GM12878 (cell line): ENCODE measurements around the gene ING3. TPM values are rescaled to one million over a fixed set of nuclear protein-coding genes. Genes with fewer than 3 reads are reported as not detected.

Experiments used
- BHLHE40 ChIP-seq, 2 experiments: fragments of 450-650 bp in 1 of 2; IDR thresholded peaks; 2 replicates each; pipeline ENCODE4 v1.6.1; 2011 to 2017; ENCODE audit warnings: low read depth in 2 of 2, borderline replicate concordance in 1 of 2, improper control_type of control experiment in 1 of 2, low read length in 1 of 2, mild to moderate bottlenecking in 1 of 2
- CREB1 ChIP-seq: IDR thresholded peaks from 2 replicates; pipeline ENCODE4 v1.6.1; 2012; ENCODE audit warnings: low read depth, mild to moderate bottlenecking, inconsistent platforms
- E2F8 ChIP-seq: fragments of 450-650 bp; IDR thresholded peaks from 2 replicates; pipeline ENCODE4 v1.6.1; 2018; ENCODE audit warnings: mild to moderate bottlenecking, low read depth, moderate library complexity; ENCODE audit not compliant: partially characterized antibody
- EP300 ChIP-seq, 2 experiments: fragments of 150-350 bp in 1 of 2; IDR thresholded peaks; 2 replicates each; pipeline ENCODE4 v1.6.1; 2011 to 2012; ENCODE audit warnings: low read depth in 2 of 2, low read length in 2 of 2, borderline replicate concordance in 1 of 2, improper control_type of control experiment in 1 of 2, inconsistent platforms in 1 of 2; ENCODE audit not compliant: control insufficient read depth in 1 of 2
- HDAC2 ChIP-seq: fragments of 200-600 bp; sonication (generic); IDR thresholded peaks from 2 replicates; pipeline ENCODE4 v1.6.1; 2017
- KLF5 ChIP-seq: fragments of 450-650 bp; IDR thresholded peaks from 2 replicates; pipeline ENCODE4 v1.6.1; 2014; ENCODE audit warnings: mild to moderate bottlenecking; ENCODE audit not compliant: partially characterized antibody
- LARP7 ChIP-seq: fragments of 450-650 bp; IDR thresholded peaks from 2 replicates; pipeline ENCODE4 v1.6.1; 2017; ENCODE audit warnings: mild to moderate bottlenecking
- NKRF ChIP-seq: fragments of 450-650 bp; conservative IDR thresholded peaks from 2 replicates; pipeline ENCODE4 v1.6.1; 2017; ENCODE audit warnings: mild to moderate bottlenecking, moderate library complexity
- PAX5 ChIP-seq: IDR thresholded peaks from 2 replicates; pipeline ENCODE4 v1.6.1; 2011; ENCODE audit warnings: low read depth, low read length, borderline replicate concordance
- POLR2A ChIP-seq: IDR thresholded peaks from 2 replicates; pipeline ENCODE4 v1.6.1; 2011; ENCODE audit warnings: low read depth, mild to moderate bottlenecking, low read length
- POLR2AphosphoS5 ChIP-seq: IDR thresholded peaks from 2 replicates; pipeline ENCODE4 v1.6.1; 2011; ENCODE audit warnings: mild to moderate bottlenecking, low read length, inconsistent platforms
- RAD51 ChIP-seq: fragments of 450-650 bp; IDR thresholded peaks from 2 replicates; pipeline ENCODE4 v1.6.1; 2016; ENCODE audit warnings: moderate library complexity, mild to moderate bottlenecking, inconsistent platforms
- RB1 ChIP-seq: fragments of 450-650 bp; formaldehyde crosslinking; IDR thresholded peaks from 2 replicates; pipeline ENCODE4 v1.6.1; 2017; ENCODE audit warnings: mild to moderate bottlenecking, borderline replicate concordance
- SIX5 ChIP-seq: IDR thresholded peaks from 2 replicates; pipeline ENCODE4 v1.6.1; 2011; ENCODE audit warnings: mild to moderate bottlenecking, low read depth, low read length, moderate library complexity; ENCODE audit not compliant: severe bottlenecking
- SMAD5 ChIP-seq: IDR thresholded peaks from 2 replicates; pipeline ENCODE4 v1.6.1; 2016; ENCODE audit warnings: antibody characterized with exemption, low read depth
- SREBF1 ChIP-seq: IDR thresholded peaks from 2 replicates; pipeline ENCODE4 v1.6.1; 2012; ENCODE audit warnings: mild to moderate bottlenecking, low read length
- SUPT20H ChIP-seq: IDR thresholded peaks from 2 replicates; pipeline ENCODE4 v1.6.1; 2011; ENCODE audit warnings: low read depth, mild to moderate bottlenecking, low read length, moderate library complexity, borderline replicate concordance; ENCODE audit not compliant: control insufficient read depth
- TARDBP ChIP-seq: IDR thresholded peaks from 2 replicates; pipeline ENCODE4 v1.6.1; 2016; ENCODE audit warnings: borderline replicate concordance
- WRNIP1 ChIP-seq: IDR thresholded peaks from 2 replicates; pipeline ENCODE4 v1.6.1; 2011; ENCODE audit warnings: low read depth, low read length, improper control_type of control experiment, borderline replicate concordance
- ZBTB40 ChIP-seq: fragments of 450-650 bp; IDR thresholded peaks from 2 replicates; pipeline ENCODE4 v1.6.1; 2016; ENCODE audit warnings: mild to moderate bottlenecking, moderate library complexity, borderline replicate concordance
- ZNF384 ChIP-seq: IDR thresholded peaks from 2 replicates; pipeline ENCODE4 v1.6.1; 2012; ENCODE audit warnings: low read depth, mild to moderate bottlenecking, low read length, improper control_type of control experiment, borderline replicate concordance
- polyA plus RNA-seq, 11 experiments: library from polyadenylated mRNA; depleted of rRNA in 4 of 11; unstranded in 6 of 11; stranded (reverse) in 5 of 11; fragments of >200 nt; fragmentation: Nextera tagmentation in 4 of 11; fragmentation: Illumina TruSeq in 1 of 11; extraction: Ambion mirVana in 4 of 11; extraction: Trizol in 1 of 11; gene quantifications; 1 replicate in 1 of 11; 2 replicates in 10 of 11; pipeline versions ENCODE4 v1.2.1 to v1.2.3, GENCODE V29; 2011 to 2016; ENCODE audit warnings: inconsistent platforms in 2 of 11, missing spikeins in 2 of 11, low read depth in 1 of 11
- total RNA-seq, 4 experiments: library from RNA; depleted of rRNA in 3 of 4; stranded (reverse); fragments of >200 nt in 3 of 4; fragmentation: Illumina TruSeq in 1 of 4; extraction: Trizol in 1 of 4; gene quantifications; 2 replicates each; pipeline versions ENCODE4 v1.2.1 to v1.2.3, GENCODE V29; 2013 to 2021

The ING3 gene
- total and polyA plus RNA-seq, 10 of the 15 experiments (the other 5 are each of a cell fraction or from before 2014, with no cell fraction given): 12.1 to 60.8 (median 28.8) TPM

- no peak for TF ChIP-seq HDAC2
- peak; percentile 92 for TF ChIP-seq TARDBP
- peak; percentile 100 for TF ChIP-seq ZNF384
- TF ChIP-seq RB1: no peak
- peak; percentile 51; the same call in 1 of the 2 replicates for TF ChIP-seq ZBTB40
- TF ChIP-seq BHLHE40 (IDR thresholded peaks at IDR 0.05; ENCODE audit: borderline replicate concordance in 1 of 2, low read depth in 2 of 2, low read length in 1 of 2): peak; percentile 64 to 75
- TF ChIP-seq SREBF1: peak; percentile 59; the same call in 1 of the 2 replicates
- peak; percentile 89 for TF ChIP-seq POLR2A
- TF ChIP-seq PAX5: peak; percentile 73; the same call in 1 of the 2 replicates
- TF ChIP-seq KLF5: peak; percentile 27
- peak; percentile 55; the same call in 1 of the 2 replicates for TF ChIP-seq RAD51
- 0 out of 4 replicates have a peak, but pooled peaks of 1 of the 2 experiments have one; percentile 15 for TF ChIP-seq EP300 (IDR thresholded peaks at IDR 0.05; ENCODE audit: borderline replicate concordance in 1 of 2, control insufficient read depth in 1 of 2, low read depth in 2 of 2, low read length in 2 of 2)
- TF ChIP-seq POLR2AphosphoS5: peak; percentile 86
- TF ChIP-seq SUPT20H: no peak
- 0 out of 2 replicates have a peak, but pooled peaks have one; percentile 66 for TF ChIP-seq SMAD5
- peak; percentile 96 for TF ChIP-seq E2F8
- TF ChIP-seq CREB1: peak; percentile 99
- 0 out of 2 replicates have a peak, but pooled peaks have one; percentile 83 for TF ChIP-seq LARP7
- peak; percentile 95 for TF ChIP-seq SIX5
- TF ChIP-seq NKRF: peak; percentile 72
- TF ChIP-seq WRNIP1: no peak
Measured at GRCh38 chr7:120950539-120951308, at the start of gene ING3 (continued).
